MCF 10A (cell line): ENCODE results near the gene SPIN2A. TPM values are rescaled to one million over a fixed set of nuclear protein-coding genes. Genes with fewer than 3 reads are reported as not detected.
"Not testable (repeated sequence)": the region's sequence is repeated elsewhere in the genome, so short reads cannot be mapped to it uniquely, and the experiment has no call there.

ENCODE experiments used
- BruUV-seq: library from RNA; stranded (reverse); fragments of 400-500 nt; replicated peaks from 2 replicates; lab custom pipeline; 2021; lab: Mats Ljungman, UMichigan
- CTCF ChIA-PET: fragments of 300-600 bp; sonication (Branson Sonifier 250); formaldehyde crosslinking; extraction: SDS; loops from one replicate; lab custom pipeline; 2021; ENCODE audit warnings: antibody characterized with exemption, inconsistent platforms; lab: Yijun Ruan, JAX
- POLR2A ChIA-PET: fragments of 300-600, 350-650 bp; sonication (Branson Sonifier 250); formaldehyde crosslinking; extraction: SDS; loops from one replicate; lab custom pipeline; 2020; ENCODE audit warnings: antibody characterized with exemption, inconsistent platforms; lab: Yijun Ruan, JAX
- DNase-seq: peaks from one replicate; pipeline ENCODE4 v3.0.0-alpha.2; 2018; ENCODE audit not compliant: unreplicated experiment
- H3K27ac Mint-ChIP-seq: one replicate; pipeline ENCODE4 v1.8.0; 2022; ENCODE audit warnings: mild to moderate bottlenecking, low read depth, mixed read lengths; ENCODE audit not compliant: unreplicated experiment
- H3K27me3 Mint-ChIP-seq: one replicate; pipeline ENCODE4 v1.8.0; 2022; ENCODE audit warnings: mixed read lengths; ENCODE audit not compliant: insufficient read depth, unreplicated experiment
- H3K36me3 Mint-ChIP-seq: one replicate; pipeline ENCODE4 v1.8.0; 2022; ENCODE audit warnings: mild to moderate bottlenecking, moderate library complexity, mixed read lengths; ENCODE audit not compliant: insufficient read depth, unreplicated experiment
- H3K4me1 Mint-ChIP-seq: one replicate; pipeline ENCODE4 v1.8.0; 2022; ENCODE audit warnings: mixed read lengths; ENCODE audit not compliant: insufficient read depth, unreplicated experiment
- H3K4me3 Mint-ChIP-seq: one replicate; pipeline ENCODE4 v1.8.0; 2022; ENCODE audit warnings: mild to moderate bottlenecking, moderate library complexity, mixed read lengths; ENCODE audit not compliant: unreplicated experiment
- H3K9me3 Mint-ChIP-seq: one replicate; pipeline ENCODE4 v1.8.0; 2022; ENCODE audit warnings: mixed read lengths; ENCODE audit not compliant: unreplicated experiment
- CTCF ChIP-seq: fragments of 200-600 bp; IDR thresholded peaks from one replicate; pipeline ENCODE4 v1.8.0; 2022; ENCODE audit warnings: antibody characterized with exemption, mild to moderate bottlenecking; ENCODE audit not compliant: unreplicated experiment
- intact Hi-C: fragments of 100-400 bp; cut with micrococcal nuclease; formaldehyde crosslinking; loops from 2 replicates; pipeline ENCODE4 v1.14.1; 2022
- total RNA-seq: library from RNA; stranded (reverse); gene quantifications from 2 replicates; pipeline ENCODE4 v1.2.3, GENCODE V29; 2022

SPIN2A gene
- total RNA-seq, 1 experiment from 2014 or later = 0.44 TPM

- intact Hi-C loops = loop anchor here (1.0 kb wide), 1 partner anchor 298 kb away; no protein-coding TSS in a partner anchor
- H3K9me3 Mint-ChIP-seq = peaks cover 2% of the 10 kb centered on the region
- no peaks in the 10 kb centered on the region for H3K36me3 Mint-ChIP-seq
- TF ChIP-seq CTCF = peak; percentile 37
- POLR2A ChIA-PET = no interaction called here
- CTCF ChIA-PET = interaction anchor here (0.6 to 1.9 kb wide), 14 partner anchors 10 to 664 kb away, joined by 3 to 9 read pairs (median 3); no protein-coding TSS in a partner anchor
- peaks cover 18% of the 10 kb centered on the region for H3K27me3 Mint-ChIP-seq
- H3K27ac Mint-ChIP-seq = no peak overlapping the region
- no peak overlapping the region for H3K4me3 Mint-ChIP-seq
- no TSS peak for BruUV-seq
- DNase-seq = peak; percentile 51
- H3K4me1 Mint-ChIP-seq = no peaks in the 10 kb centered on the region
These were observed 19.3 kb upstream of the SPIN2A start for GRCh38 chrX:57156397-57157049.

- peaks cover 12% of the 10 kb centered on the region for H3K9me3 Mint-ChIP-seq
- ChIA-PET CTCF (interaction anchor here (0.6 to 1.9 kb wide), 11 partner anchors 11 to 666 kb away, joined by 3 to 9 read pairs (median 5); no protein-coding TSS in a partner anchor), POLR2A (no interaction called here)
- H3K27ac Mint-ChIP-seq = no peak overlapping the region
- intact Hi-C loops = no loop called here
- TF ChIP-seq CTCF = no peak
- DNase-seq = no peak
- no peak overlapping the region for H3K4me3 Mint-ChIP-seq
- no TSS peak for BruUV-seq
- no peaks in the 10 kb centered on the region for H3K36me3 Mint-ChIP-seq
- peaks cover 14% of the 10 kb centered on the region for H3K27me3 Mint-ChIP-seq
- no peaks in the 10 kb centered on the region for H3K4me1 Mint-ChIP-seq
These were observed 18.0 kb upstream of the SPIN2A start for GRCh38 chrX:57155171-57155570.

- H3K36me3 Mint-ChIP-seq, H3K27ac Mint-ChIP-seq, BruUV-seq, H3K4me3 Mint-ChIP-seq, intact Hi-C loops, CTCF ChIA-PET, H3K4me1 Mint-ChIP-seq: not testable (repeated sequence)
- Mint-ChIP-seq H3K27me3 (peaks cover 30% of the 10 kb centered on the region), H3K9me3 (peaks cover 27% of the 10 kb centered on the region)
- POLR2A ChIA-PET = interaction anchor here (0.7 kb wide), 1 partner anchor 70 kb away, joined by 3 read pairs; no protein-coding TSS in a partner anchor
- peak; percentile 4 for DNase-seq
These were observed 15.0 kb upstream of the SPIN2A start for GRCh38 chrX:57152222-57152621.

GRCh38 chrX:57138674-57139073, 1.5 kb upstream of the SPIN2A start:
- peaks cover 6% of the 10 kb centered on the region for H3K36me3 Mint-ChIP-seq
- no peak for DNase-seq
- intact Hi-C loops = no loop called here
- no peaks in the 10 kb centered on the region for H3K9me3 Mint-ChIP-seq
- H3K27ac Mint-ChIP-seq = no peak overlapping the region
- H3K4me3 Mint-ChIP-seq = no peak overlapping the region
- ChIA-PET POLR2A (interaction anchor here (0.6 kb wide), 1 partner anchor 12 kb away, joined by 3 read pairs; no protein-coding TSS in a partner anchor), CTCF (interaction anchor here (0.6 to 1.6 kb wide), 2 partner anchors 13 to 17 kb away, joined by 3 to 5 read pairs; no protein-coding TSS in a partner anchor)
- BruUV-seq = no TSS peak
- H3K4me1 Mint-ChIP-seq = peaks cover 6% of the 10 kb centered on the region
- peaks cover 13% of the 10 kb centered on the region for H3K27me3 Mint-ChIP-seq
- no peak for TF ChIP-seq CTCF
